HepG2 (cell line): Measurements from ENCODE around the gene ALDH4A1. TPM values are rescaled to one million over a fixed set of nuclear protein-coding genes. Genes with fewer than 3 reads are reported as not detected.

Experiments
- ISL2 ChIP-seq: sonication (generic); formaldehyde crosslinking; IDR thresholded peaks from 2 replicates; pipeline ENCODE4 v1.5.0; 2020; ENCODE audit warnings: missing genetic modification reagents
- NONO ChIP-seq, 2 experiments: fragments of 450-650 bp in 1 of 2; sonication (generic) in 1 of 2; formaldehyde crosslinking in 1 of 2; IDR thresholded peaks in 1 of 2; conservative IDR thresholded peaks in 1 of 2; 2 replicates each; pipeline versions ENCODE4 v1.6.1 to v1.8.0; 2017 to 2022; ENCODE audit warnings: mild to moderate bottlenecking in 1 of 2, missing genetic modification reagents in 1 of 2, moderate library complexity in 1 of 2
- ZNF280D ChIP-seq: sonication (generic); formaldehyde crosslinking; IDR thresholded peaks from 2 replicates; pipeline ENCODE4 v1.5.1; 2020; ENCODE audit warnings: mild to moderate bottlenecking, missing genetic modification reagents
- ZSCAN21 ChIP-seq: sonication (generic); formaldehyde crosslinking; IDR thresholded peaks from 2 replicates; pipeline ENCODE4 v1.8.0; 2022; ENCODE audit warnings: mild to moderate bottlenecking, missing genetic modification reagents, moderate library complexity, borderline replicate concordance
- polyA plus RNA-seq, 8 experiments: library from polyadenylated mRNA; depleted of rRNA in 3 of 8; stranded (reverse) in 7 of 8; unstranded in 1 of 8; fragments of >200 nt; fragmentation: Illumina TruSeq in 4 of 8; extraction: Trizol in 4 of 8; gene quantifications; 2 replicates each; pipeline versions ENCODE4 v1.2.1 to v1.2.3, GENCODE V29; 2011 to 2016; ENCODE audit warnings: low read depth in 4 of 8, missing spikeins in 1 of 8, mixed read lengths in 1 of 8; ENCODE audit not compliant: insufficient read depth in 1 of 8
- total RNA-seq, 5 experiments: library from RNA; depleted of rRNA; stranded (reverse); fragments of >200 nt; fragmentation: Illumina TruSeq; extraction: Trizol; gene quantifications; 2 replicates each; pipeline ENCODE4 v1.2.3, GENCODE V29; 2016; ENCODE audit warnings: low read depth in 1 of 5
- TF ChIP-seq, protein P1 (sequence below): sonication (generic); formaldehyde crosslinking; IDR thresholded peaks from one replicate; pipeline ENCODE4 v1.5.1; 2020; ENCODE audit warnings: mild to moderate bottlenecking, missing genetic modification reagents; ENCODE audit errors: not compliant biosample characterization
- TF ChIP-seq, protein P2 (sequence below), 2 experiments: sonication (generic) in 1 of 2; formaldehyde crosslinking in 1 of 2; IDR thresholded peaks; 2 replicates each; pipeline versions ENCODE4 v1.6.1 to v1.9.0; 2014 to 2022; ENCODE audit warnings: antibody characterized with exemption in 1 of 2, borderline replicate concordance in 1 of 2, inconsistent platforms in 1 of 2, low read depth in 1 of 2, missing genetic modification reagents in 1 of 2

ALDH4A1 gene
- total and polyA plus RNA-seq, 2 of the 13 experiments (the other 11 are each of a cell fraction or from before 2014, with no cell fraction given) = 76.4 to 240 TPM

- TF ChIP-seq, protein P1, sequence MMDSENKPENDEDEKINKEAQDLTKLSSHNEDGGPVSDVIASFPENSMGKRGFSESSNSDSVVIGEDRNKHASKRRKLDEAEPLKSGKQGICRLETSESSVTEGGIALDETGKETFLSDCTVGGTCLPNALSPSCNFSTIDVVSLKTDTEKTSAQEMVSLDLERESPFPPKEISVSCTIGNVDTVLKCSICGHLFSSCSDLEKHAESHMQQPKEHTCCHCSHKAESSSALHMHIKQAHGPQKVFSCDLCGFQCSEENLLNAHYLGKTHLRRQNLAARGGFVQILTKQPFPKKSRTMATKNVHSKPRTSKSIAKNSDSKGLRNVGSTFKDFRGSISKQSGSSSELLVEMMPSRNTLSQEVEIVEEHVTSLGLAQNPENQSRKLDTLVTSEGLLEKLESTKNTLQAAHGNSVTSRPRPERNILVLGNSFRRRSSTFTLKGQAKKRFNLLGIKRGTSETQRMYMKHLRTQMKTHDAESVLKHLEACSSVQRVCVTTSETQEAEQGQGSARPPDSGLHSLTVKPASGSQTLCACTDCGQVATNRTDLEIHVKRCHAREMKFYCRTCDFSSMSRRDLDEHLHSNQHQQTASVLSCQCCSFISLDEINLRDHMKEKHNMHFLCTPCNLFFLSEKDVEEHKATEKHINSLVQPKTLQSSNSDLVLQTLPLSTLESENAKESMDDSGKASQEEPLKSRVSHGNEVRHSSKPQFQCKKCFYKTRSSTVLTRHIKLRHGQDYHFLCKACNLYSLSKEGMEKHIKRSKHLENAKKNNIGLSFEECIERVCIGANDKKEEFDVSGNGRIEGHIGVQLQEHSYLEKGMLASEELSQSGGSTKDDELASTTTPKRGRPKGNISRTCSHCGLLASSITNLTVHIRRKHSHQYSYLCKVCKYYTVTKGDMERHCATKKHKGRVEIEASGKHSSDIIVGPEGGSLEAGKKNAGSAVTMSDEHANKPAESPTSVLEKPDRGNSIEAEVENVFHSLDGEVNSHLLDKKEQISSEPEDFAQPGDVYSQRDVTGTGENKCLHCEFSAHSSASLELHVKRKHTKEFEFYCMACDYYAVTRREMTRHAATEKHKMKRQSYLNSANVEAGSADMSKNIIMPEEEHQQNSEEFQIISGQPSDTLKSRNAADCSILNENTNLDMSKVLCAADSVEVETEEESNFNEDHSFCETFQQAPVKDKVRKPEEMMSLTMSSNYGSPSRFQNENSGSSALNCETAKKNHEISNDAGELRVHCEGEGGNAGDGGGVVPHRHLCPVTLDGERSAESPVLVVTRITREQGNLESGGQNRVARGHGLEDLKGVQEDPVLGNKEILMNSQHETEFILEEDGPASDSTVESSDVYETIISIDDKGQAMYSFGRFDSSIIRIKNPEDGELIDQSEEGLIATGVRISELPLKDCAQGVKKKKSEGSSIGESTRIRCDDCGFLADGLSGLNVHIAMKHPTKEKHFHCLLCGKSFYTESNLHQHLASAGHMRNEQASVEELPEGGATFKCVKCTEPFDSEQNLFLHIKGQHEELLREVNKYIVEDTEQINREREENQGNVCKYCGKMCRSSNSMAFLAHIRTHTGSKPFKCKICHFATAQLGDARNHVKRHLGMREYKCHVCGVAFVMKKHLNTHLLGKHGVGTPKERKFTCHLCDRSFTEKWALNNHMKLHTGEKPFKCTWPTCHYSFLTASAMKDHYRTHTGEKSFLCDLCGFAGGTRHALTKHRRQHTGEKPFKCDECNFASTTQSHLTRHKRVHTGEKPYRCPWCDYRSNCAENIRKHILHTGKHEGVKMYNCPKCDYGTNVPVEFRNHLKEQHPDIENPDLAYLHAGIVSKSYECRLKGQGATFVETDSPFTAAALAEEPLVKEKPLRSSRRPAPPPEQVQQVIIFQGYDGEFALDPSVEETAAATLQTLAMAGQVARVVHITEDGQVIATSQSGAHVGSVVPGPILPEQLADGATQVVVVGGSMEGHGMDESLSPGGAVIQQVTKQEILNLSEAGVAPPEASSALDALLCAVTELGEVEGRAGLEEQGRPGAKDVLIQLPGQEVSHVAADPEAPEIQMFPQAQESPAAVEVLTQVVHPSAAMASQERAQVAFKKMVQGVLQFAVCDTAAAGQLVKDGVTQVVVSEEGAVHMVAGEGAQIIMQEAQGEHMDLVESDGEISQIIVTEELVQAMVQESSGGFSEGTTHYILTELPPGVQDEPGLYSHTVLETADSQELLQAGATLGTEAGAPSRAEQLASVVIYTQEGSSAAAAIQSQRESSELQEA = peak; percentile 53
- TF ChIP-seq, protein P2, sequence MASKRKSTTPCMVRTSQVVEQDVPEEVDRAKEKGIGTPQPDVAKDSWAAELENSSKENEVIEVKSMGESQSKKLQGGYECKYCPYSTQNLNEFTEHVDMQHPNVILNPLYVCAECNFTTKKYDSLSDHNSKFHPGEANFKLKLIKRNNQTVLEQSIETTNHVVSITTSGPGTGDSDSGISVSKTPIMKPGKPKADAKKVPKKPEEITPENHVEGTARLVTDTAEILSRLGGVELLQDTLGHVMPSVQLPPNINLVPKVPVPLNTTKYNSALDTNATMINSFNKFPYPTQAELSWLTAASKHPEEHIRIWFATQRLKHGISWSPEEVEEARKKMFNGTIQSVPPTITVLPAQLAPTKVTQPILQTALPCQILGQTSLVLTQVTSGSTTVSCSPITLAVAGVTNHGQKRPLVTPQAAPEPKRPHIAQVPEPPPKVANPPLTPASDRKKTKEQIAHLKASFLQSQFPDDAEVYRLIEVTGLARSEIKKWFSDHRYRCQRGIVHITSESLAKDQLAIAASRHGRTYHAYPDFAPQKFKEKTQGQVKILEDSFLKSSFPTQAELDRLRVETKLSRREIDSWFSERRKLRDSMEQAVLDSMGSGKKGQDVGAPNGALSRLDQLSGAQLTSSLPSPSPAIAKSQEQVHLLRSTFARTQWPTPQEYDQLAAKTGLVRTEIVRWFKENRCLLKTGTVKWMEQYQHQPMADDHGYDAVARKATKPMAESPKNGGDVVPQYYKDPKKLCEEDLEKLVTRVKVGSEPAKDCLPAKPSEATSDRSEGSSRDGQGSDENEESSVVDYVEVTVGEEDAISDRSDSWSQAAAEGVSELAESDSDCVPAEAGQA (IDR thresholded peaks at IDR 0.05; ENCODE audit: low read depth) = no peak
- TF ChIP-seq, protein P2 (CRISPR knock-in tag; IDR thresholded peaks at IDR 0.05; ENCODE audit: borderline replicate concordance) = no peak
- TF ChIP-seq ZSCAN21 (CRISPR knock-in tag) (0 out of 2 replicates have a peak, but pooled peaks have one; percentile 17), ZNF280D (CRISPR knock-in tag) (no peak), ISL2 (CRISPR knock-in tag) (peak; percentile 6; the same call in 1 of the 2 replicates), NONO (IDR thresholded peaks at IDR 0.05) (peak; percentile 55; the same call in 1 of the 2 replicates), NONO (CRISPR knock-in tag; conservative IDR thresholded peaks at IDR 0.05) (peak; percentile 72)
Observed at GRCh38 chr1:18902523-18903290, at the start of gene ALDH4A1 (continued).
